ENCODE measurements around the gene TTC3. TPM values are rescaled to one million over a fixed set of nuclear protein-coding genes. Genes with fewer than 3 reads are reported as not detected.

The TTC3 gene
- total RNA-seq, 1 experiment from 2014 or later: 68.0 TPM

DNA sequence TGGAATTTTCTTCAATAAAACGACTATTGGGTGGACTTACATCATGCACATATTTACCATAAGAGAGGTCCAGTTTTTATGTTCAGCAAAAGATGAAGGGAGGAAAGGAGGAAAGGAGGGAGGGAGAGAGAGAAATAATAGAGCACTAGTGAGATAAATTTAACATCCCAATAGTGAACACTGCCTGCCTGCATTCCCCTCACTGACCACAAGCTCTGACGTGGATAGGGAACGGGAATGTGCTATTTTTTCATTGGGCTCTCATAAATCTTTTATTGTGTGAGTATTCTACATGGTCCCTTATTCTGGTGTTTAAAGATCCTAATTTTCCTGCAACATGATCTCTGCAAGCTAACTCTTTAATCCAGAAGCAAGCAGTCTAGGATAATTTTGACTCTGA lies 82.1 kb downstream of the TTC3 start:
- intact Hi-C loops (cut with micrococcal nuclease; ENCODE audit: unreplicated experiment): no loop called here
- Mint-ChIP-seq H3K27ac (ENCODE audit: unreplicated experiment) (no peak overlapping the region), H3K4me1 (ENCODE audit: low read depth, unreplicated experiment) (no peaks in the 10 kb centered on the region), H3K4me3 (ENCODE audit: low read depth, unreplicated experiment) (no peak overlapping the region), H3K9me3 (ENCODE audit: low read depth, unreplicated experiment) (no peaks in the 10 kb centered on the region), H3K36me3 (ENCODE audit: insufficient read depth, unreplicated experiment) (peaks cover 12% of the 10 kb centered on the region), H3K27me3 (ENCODE audit: unreplicated experiment) (no peaks in the 10 kb centered on the region)
- TF ChIP-seq, protein P1, sequence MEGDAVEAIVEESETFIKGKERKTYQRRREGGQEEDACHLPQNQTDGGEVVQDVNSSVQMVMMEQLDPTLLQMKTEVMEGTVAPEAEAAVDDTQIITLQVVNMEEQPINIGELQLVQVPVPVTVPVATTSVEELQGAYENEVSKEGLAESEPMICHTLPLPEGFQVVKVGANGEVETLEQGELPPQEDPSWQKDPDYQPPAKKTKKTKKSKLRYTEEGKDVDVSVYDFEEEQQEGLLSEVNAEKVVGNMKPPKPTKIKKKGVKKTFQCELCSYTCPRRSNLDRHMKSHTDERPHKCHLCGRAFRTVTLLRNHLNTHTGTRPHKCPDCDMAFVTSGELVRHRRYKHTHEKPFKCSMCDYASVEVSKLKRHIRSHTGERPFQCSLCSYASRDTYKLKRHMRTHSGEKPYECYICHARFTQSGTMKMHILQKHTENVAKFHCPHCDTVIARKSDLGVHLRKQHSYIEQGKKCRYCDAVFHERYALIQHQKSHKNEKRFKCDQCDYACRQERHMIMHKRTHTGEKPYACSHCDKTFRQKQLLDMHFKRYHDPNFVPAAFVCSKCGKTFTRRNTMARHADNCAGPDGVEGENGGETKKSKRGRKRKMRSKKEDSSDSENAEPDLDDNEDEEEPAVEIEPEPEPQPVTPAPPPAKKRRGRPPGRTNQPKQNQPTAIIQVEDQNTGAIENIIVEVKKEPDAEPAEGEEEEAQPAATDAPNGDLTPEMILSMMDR (IDR thresholded peaks at IDR 0.05; ENCODE audit: unreplicated experiment): no peak
- DNase-seq: no peak
- CTCF ChIA-PET: no interaction called here
- no TSS peak for BruUV-seq (replicated peaks)

DNA sequence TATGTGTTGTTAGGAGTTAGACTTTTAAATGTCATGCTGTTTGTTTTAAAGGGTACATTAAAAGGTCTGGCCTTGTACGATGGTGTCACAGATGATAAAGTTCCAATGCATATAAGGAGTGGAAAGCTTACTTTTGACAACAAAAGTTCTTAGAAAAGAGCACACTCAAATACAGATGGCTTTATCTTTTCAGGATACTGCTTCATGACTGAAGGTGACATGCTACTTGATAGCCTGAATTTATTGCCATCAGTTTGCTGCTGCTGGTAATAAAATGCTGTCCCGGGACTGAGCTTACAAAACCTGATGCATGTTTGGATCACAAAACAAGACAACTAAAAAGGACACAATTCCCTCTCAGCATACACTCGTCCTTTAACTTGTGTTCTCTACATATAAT lies 84.9 kb downstream of the TTC3 start:
- Mint-ChIP-seq H3K9me3 (ENCODE audit: low read depth, unreplicated experiment) (no peaks in the 10 kb centered on the region), H3K4me1 (ENCODE audit: low read depth, unreplicated experiment) (no peaks in the 10 kb centered on the region), H3K27me3 (ENCODE audit: unreplicated experiment) (no peaks in the 10 kb centered on the region), H3K36me3 (ENCODE audit: insufficient read depth, unreplicated experiment) (peaks cover 17% of the 10 kb centered on the region), H3K27ac (ENCODE audit: unreplicated experiment) (no peak overlapping the region), H3K4me3 (ENCODE audit: low read depth, unreplicated experiment) (no peak overlapping the region)
- DNase-seq: no peak
- intact Hi-C loops (cut with micrococcal nuclease; ENCODE audit: unreplicated experiment): no loop called here
- TF ChIP-seq, protein P1 (IDR thresholded peaks at IDR 0.05; ENCODE audit: unreplicated experiment): no peak
- BruUV-seq (replicated peaks): no TSS peak
- CTCF ChIA-PET: no interaction called here

DNA sequence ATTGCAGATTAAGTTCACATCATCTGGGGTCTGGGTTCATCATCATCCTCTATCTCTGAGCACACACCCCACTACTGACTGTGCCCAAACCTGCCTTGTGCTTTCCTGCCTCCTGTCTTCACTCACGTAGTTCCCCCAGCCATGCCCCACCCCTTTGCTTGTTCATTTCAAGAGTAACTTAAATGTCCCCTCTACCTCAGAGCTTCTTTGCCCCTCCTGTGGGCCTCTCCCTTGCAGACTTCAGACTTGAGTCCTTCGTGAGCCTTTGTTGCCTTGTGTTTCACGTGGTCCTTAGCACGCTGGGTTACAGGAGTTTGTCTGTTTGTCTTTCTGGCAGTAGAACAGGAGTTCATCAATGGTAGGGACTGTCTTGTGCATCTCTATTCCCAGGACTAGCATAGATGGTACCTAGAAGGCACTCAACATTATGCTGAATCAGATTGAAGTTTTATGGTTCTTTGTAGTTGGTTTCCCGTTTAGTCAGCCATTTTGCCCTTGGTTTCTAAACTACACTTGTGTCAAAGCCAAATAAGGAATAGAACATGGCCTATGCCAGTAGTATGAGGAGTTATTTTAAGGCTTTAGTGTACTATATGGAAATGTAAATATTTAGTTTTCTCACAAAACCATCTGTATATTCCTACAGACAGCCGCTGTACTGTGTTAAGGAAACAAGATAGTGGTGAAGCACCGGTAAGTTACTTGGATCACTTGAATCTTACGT lies 86.2 kb downstream of the TTC3 start:
- H3K27ac Mint-ChIP-seq (ENCODE audit: unreplicated experiment): no peak overlapping the region

DNA sequence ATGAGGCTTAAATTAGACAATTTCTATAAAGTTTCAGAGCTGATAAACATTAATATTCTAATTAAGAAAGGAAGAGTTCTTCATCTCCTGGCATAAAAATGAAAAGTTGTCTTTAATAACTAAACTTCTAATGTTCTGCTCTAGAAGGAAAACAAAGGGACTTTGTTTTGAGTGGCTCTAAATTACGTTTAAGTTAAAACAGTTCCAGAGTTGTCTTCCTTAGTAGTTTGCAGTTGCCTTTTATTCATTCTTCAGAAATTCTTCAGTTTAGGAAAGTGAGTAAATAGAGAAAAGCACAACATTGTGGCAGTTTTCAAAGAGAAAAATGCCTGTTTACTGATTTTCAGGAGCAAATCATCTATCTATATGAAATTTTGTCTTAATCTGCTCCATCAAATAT lies 86.9 kb downstream of the TTC3 start:
- intact Hi-C loops (cut with micrococcal nuclease; ENCODE audit: unreplicated experiment): loop anchor here (10.0 kb wide), 1 partner anchor 425 kb away; no protein-coding TSS in a partner anchor
- H3K36me3 Mint-ChIP-seq (ENCODE audit: insufficient read depth, unreplicated experiment): peaks cover 11% of the 10 kb centered on the region
- no peaks in the 10 kb centered on the region for H3K9me3 Mint-ChIP-seq (ENCODE audit: low read depth, unreplicated experiment)
- DNase-seq: no peak
- BruUV-seq (replicated peaks): no TSS peak
- no peak overlapping the region for H3K27ac Mint-ChIP-seq (ENCODE audit: unreplicated experiment)
- TF ChIP-seq, protein P1 (IDR thresholded peaks at IDR 0.05; ENCODE audit: unreplicated experiment): no peak
- no peaks in the 10 kb centered on the region for H3K27me3 Mint-ChIP-seq (ENCODE audit: unreplicated experiment)
- CTCF ChIA-PET: no interaction called here
- no peaks in the 10 kb centered on the region for H3K4me1 Mint-ChIP-seq (ENCODE audit: low read depth, unreplicated experiment)
- H3K4me3 Mint-ChIP-seq (ENCODE audit: low read depth, unreplicated experiment): no peak overlapping the region

More for the DNA sequence above, 86.2 kb downstream of the TTC3 start:
- H3K9me3 Mint-ChIP-seq (ENCODE audit: low read depth, unreplicated experiment): no peaks in the 10 kb centered on the region
- CTCF ChIA-PET: no interaction called here
- no TSS peak for BruUV-seq (replicated peaks)
- H3K36me3 Mint-ChIP-seq (ENCODE audit: insufficient read depth, unreplicated experiment): peaks cover 14% of the 10 kb centered on the region
- no peaks in the 10 kb centered on the region for H3K4me1 Mint-ChIP-seq (ENCODE audit: low read depth, unreplicated experiment)
- no peaks in the 10 kb centered on the region for H3K27me3 Mint-ChIP-seq (ENCODE audit: unreplicated experiment)
- DNase-seq: no peak
- intact Hi-C loops (cut with micrococcal nuclease; ENCODE audit: unreplicated experiment): no loop called here
- no peak overlapping the region for H3K4me3 Mint-ChIP-seq (ENCODE audit: low read depth, unreplicated experiment)
- TF ChIP-seq, protein P1 (IDR thresholded peaks at IDR 0.05; ENCODE audit: unreplicated experiment): no peak
